Right lobe of liver (tissue), 6 donors: ENCODE measurements around the gene HIP1R. TPM values are rescaled to one million over a fixed set of nuclear protein-coding genes. Genes with fewer than 3 reads are reported as not detected.

Experiments used
- ATAC-seq, 4 donors: fragments of 200-7000 bp; cut with Tn5 transposase; one replicate each; pipeline ENCODE4 v1.9.1; 2020; ENCODE audit warnings: mild to moderate bottlenecking in 4 of 4, moderate library complexity in 4 of 4
- DNase-seq, 3 donors: peaks; one replicate each; pipeline ENCODE4 v3.0.0-alpha.2; 2020
- H3K27ac ChIP-seq, 3 donors: fragments of 200-600 bp; one replicate each; pipeline ENCODE4 v1.8.0; 2022
- H3K27me3 ChIP-seq, 2 donors: fragments of 200-600 bp; one replicate each; pipeline ENCODE4 v1.8.0; 2022
- H3K36me3 ChIP-seq, 4 donors: fragments of 200-600 bp; sonication (generic) in 1 of 4; one replicate each; pipeline versions ENCODE4 v1.5.1 to v1.8.0; 2017 to 2022; ENCODE audit warnings: control low read depth in 1 of 4
- H3K4me1 ChIP-seq, 4 donors: fragments of 200-600 bp; sonication (generic) in 1 of 4; one replicate each; pipeline versions ENCODE4 v1.5.1 to v1.8.0; 2017 to 2022; ENCODE audit warnings: control low read depth in 1 of 4
- H3K4me3 ChIP-seq, 3 donors: fragments of 200-600 bp; one replicate each; pipeline ENCODE4 v1.8.0; 2022
- H3K9me3 ChIP-seq, 4 donors: fragments of 200-600 bp; sonication (generic) in 1 of 4; one replicate each; pipeline versions ENCODE4 v1.5.1 to v1.8.0; 2017 to 2022; ENCODE audit warnings: control low read depth in 1 of 4
- CTCF ChIP-seq, 4 donors: fragments of 200-600 bp in 3 of 4; fragments of 450-650 bp in 1 of 4; IDR thresholded peaks; one replicate each; pipeline versions ENCODE4 v1.5.1 to v1.8.0; 2016 to 2022; ENCODE audit warnings: antibody characterized with exemption in 4 of 4, mild to moderate bottlenecking in 2 of 4
- POLR2A ChIP-seq: fragments of 450-650 bp; IDR thresholded peaks from one replicate; pipeline ENCODE4 v1.6.1; 2017; ENCODE audit warnings: antibody characterized with exemption, mild to moderate bottlenecking
- WGBS: methylation state at CpG from one replicate; pipeline ENCODE4 v1.1.6; 2018; ENCODE audit warnings: low coverage, low lambda C conversion rate; ENCODE audit not compliant: insufficient coverage; ENCODE audit errors: missing lambda C conversion rate; 5-methylcytosine and 5-hydroxymethylcytosine counted together
- intact Hi-C, 2 donors: fragments of 100-400 bp; cut with DNase I; formaldehyde crosslinking; loops; one replicate each; pipeline versions ENCODE4 v1.11.2 to v1.14.1; 2022
- total RNA-seq, 6 experiments: library from RNA; depleted of rRNA in 2 of 6; stranded (reverse); fragments of >200 nt in 2 of 6; fragmentation: NEBNext Ultra II Directional in 3 of 6; extraction: Animal tissue kit (Norgen Biotek cat#: 25700) in 3 of 6; gene quantifications; one replicate each; pipeline versions ENCODE4 v1.1.0 to v1.2.4, GENCODE V29; 2016 to 2023
- donor health status: DM: no; HTN: yes; CAD: no.
- donor health status: DM: no; HTN: no; CAD: no.
- donor health status: DM: no; HTN: no; CAD: no.
- donor health status: DM: no; HTN: yes; CAD: no.
- donor health status: DM: no; HTN: yes; CAD: no.

HIP1R gene
- total RNA-seq, 6 experiments from 2014 or later, result 23.6 to 37.2 (median 27.8) TPM

- H3K9me3 ChIP-seq, result no peaks in the 10 kb centered on the region
- 47% methylated on average over 6 of the region's 6 CpGs for WGBS
- peaks cover 0 to 37% (median 12%) of the 10 kb centered on the region in 4 donors for H3K4me1 ChIP-seq
- no peaks in the 10 kb centered on the region for H3K36me3 ChIP-seq
- H3K27me3 ChIP-seq, result no peaks in the 10 kb centered on the region
- no peak overlapping the region for H3K4me3 ChIP-seq
- DNase-seq (no peak), ATAC-seq (peak in 1 of 4 donors; percentile 37)
- intact Hi-C loops, result no loop called here
- TF ChIP-seq CTCF (IDR thresholded peaks at IDR 0.05), result no peak
- TF ChIP-seq POLR2A, result no peak
- peak overlapping the region in 1 of 3 donors; percentile 11 for H3K27ac ChIP-seq
Observed at GRCh38 chr12:122884091-122884826, 49.0 kb downstream of the HIP1R start.

DNA sequence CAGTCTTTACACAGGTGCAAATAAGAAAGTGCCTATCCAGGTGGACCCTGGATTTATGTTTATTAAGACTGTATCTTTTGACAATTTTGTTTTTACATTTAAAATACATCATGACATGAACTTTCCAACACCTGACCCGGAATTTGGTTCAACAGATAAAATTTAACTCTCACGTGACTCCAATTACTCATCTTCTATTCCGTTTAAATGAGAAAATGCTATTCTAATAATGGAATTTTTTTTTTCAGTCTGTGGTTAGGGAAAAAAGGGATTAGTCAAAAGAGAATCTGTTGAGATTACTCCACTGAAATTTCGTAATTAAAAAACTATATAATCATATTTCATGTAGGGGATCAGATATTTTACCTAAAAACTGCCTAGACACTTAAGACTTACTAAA, 49.6 kb downstream of the HIP1R start:
- DNase-seq, result no peak
- no peak overlapping the region for H3K27ac ChIP-seq
- intact Hi-C loops, result no loop called here

GRCh38 chr12:122886161-122886560, 50.9 kb downstream of the HIP1R start:
- no peak for ATAC-seq
- no peak for DNase-seq
- Histone ChIP-seq H3K36me3 (no peaks in the 10 kb centered on the region), H3K4me1 (peaks cover 0 to 43% (median 12%) of the 10 kb centered on the region in 4 donors), H3K9me3 (no peaks in the 10 kb centered on the region), H3K27ac (no peak overlapping the region), H3K27me3 (no peaks in the 10 kb centered on the region), H3K4me3 (no peak overlapping the region)
- intact Hi-C loops, result no loop called here
- TF ChIP-seq POLR2A (no peak), CTCF (IDR thresholded peaks at IDR 0.05) (no peak)
- WGBS, result 94% methylated on average over 2 of the region's 8 CpGs

More for the DNA sequence above, 49.6 kb downstream of the HIP1R start:
- no peaks in the 10 kb centered on the region for H3K27me3 ChIP-seq
- H3K9me3 ChIP-seq, result no peaks in the 10 kb centered on the region
- H3K36me3 ChIP-seq, result no peaks in the 10 kb centered on the region
- no peak for ATAC-seq
- peaks cover 0 to 41% (median 12%) of the 10 kb centered on the region in 4 donors for H3K4me1 ChIP-seq
- TF ChIP-seq CTCF (IDR thresholded peaks at IDR 0.05), result no peak
- TF ChIP-seq POLR2A, result no peak
- 43% methylated on average over 4 of the region's 4 CpGs for WGBS
- no peak overlapping the region for H3K4me3 ChIP-seq

GRCh38 chr12:122886851-122887818, 51.9 kb downstream of the HIP1R start:
- TF ChIP-seq POLR2A (no peak), CTCF (IDR thresholded peaks at IDR 0.05) (no peak)

More at GRCh38 chr12:122886851-122887818, 51.9 kb downstream of the HIP1R start:
- no peak for DNase-seq
- Histone ChIP-seq H3K4me1 (peaks cover 0 to 48% (median 12%) of the 10 kb centered on the region in 4 donors), H3K27ac (peak overlapping the region in 2 of 3 donors; percentile 66 to 83), H3K9me3 (no peaks in the 10 kb centered on the region), H3K27me3 (no peaks in the 10 kb centered on the region), H3K4me3 (no peak overlapping the region), H3K36me3 (no peaks in the 10 kb centered on the region)
- 58% methylated on average over 10 of the region's 10 CpGs for WGBS
- intact Hi-C loops, result no loop called here
- peak in 1 of 4 donors; percentile 3 for ATAC-seq
